Cardiac muscle cell (in vitro differentiated cells and primary cell): ENCODE measurements around the gene PRG2. TPM values are rescaled to one million over a fixed set of nuclear protein-coding genes. Genes with fewer than 3 reads are reported as not detected.

Experiments used
- DNase-seq, 2 donors: peaks; one replicate each; pipeline versions ENCODE4 v3.0.0 to v3.0.0-alpha.2; 2010 to 2017; ENCODE audit warnings: low read depth in 1 of 2, low spot score in 1 of 2
- H3K27ac ChIP-seq: fragments of 200-600 bp; sonication (generic); 2 replicates; pipeline ENCODE4 v1.5.1; 2016
- H3K27me3 ChIP-seq: fragments of 200-600 bp; sonication (generic); 2 replicates; pipeline ENCODE4 v1.6.0; 2016; ENCODE audit warnings: control low read depth
- H3K36me3 ChIP-seq: fragments of 200-600 bp; sonication (generic); 2 replicates; pipeline ENCODE4 v1.5.1; 2016; ENCODE audit warnings: control low read depth
- H3K4me1 ChIP-seq: fragments of 200-600 bp; sonication (generic); 2 replicates; pipeline ENCODE4 v1.8.1; 2017; ENCODE audit warnings: low read depth, mild to moderate bottlenecking, mixed run types
- H3K4me3 ChIP-seq: fragments of 200-600 bp; sonication (generic); 2 replicates; pipeline ENCODE4 v1.5.1; 2016; ENCODE audit warnings: mild to moderate bottlenecking
- H3K9me3 ChIP-seq: fragments of 200-600 bp; sonication (generic); 2 replicates; pipeline ENCODE4 v1.5.1; 2017; ENCODE audit warnings: low read depth, mild to moderate bottlenecking, control low read depth
- CTCF ChIP-seq: IDR thresholded peaks from 2 replicates; pipeline ENCODE4 v1.5.1; 2012; ENCODE audit warnings: low read depth, mild to moderate bottlenecking, low read length
- polyA plus RNA-seq: library from polyadenylated mRNA; unstranded; fragments of >200 nt; fragmentation: Nextera tagmentation; extraction: Ambion mirVana; gene quantifications from 2 replicates; pipeline ENCODE4 v1.2.1, GENCODE V29; 2016
- total RNA-seq: library from RNA; depleted of rRNA; stranded (reverse); fragments of >200 nt; gene quantifications from 2 replicates; pipeline ENCODE4 v1.2.3, GENCODE V29; 2016

Gene PRG2
- total and polyA plus RNA-seq, 2 experiments from 2014 or later = not detected

DNA sequence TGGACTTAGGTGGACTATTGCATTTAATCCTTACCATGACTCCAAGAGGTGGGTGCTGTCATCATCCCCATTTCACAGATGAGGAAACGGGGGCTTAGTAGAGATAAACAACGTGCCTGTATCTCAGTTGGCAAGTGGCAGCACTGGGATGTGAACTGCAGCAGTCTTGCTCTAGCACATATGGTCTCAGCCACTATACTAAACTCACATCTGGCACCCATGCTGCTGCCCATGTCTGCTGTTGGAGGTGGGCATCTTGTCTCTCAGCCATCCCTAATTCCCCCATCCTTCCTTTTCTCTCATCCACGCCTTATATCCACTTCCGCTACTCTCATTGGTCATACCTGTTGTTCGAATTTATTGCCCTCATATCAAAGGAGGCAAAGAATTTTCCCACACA lies 13.3 kb downstream of the PRG2 start:
- no peak for TF ChIP-seq CTCF
- H3K9me3 ChIP-seq = no peaks in the 10 kb centered on the region
- H3K27ac ChIP-seq = no peak overlapping the region
- no peak overlapping the region for H3K4me3 ChIP-seq
- no peaks in the 10 kb centered on the region for H3K27me3 ChIP-seq
- H3K36me3 ChIP-seq = no peaks in the 10 kb centered on the region
- no peak for DNase-seq
- no peaks in the 10 kb centered on the region for H3K4me1 ChIP-seq

DNA sequence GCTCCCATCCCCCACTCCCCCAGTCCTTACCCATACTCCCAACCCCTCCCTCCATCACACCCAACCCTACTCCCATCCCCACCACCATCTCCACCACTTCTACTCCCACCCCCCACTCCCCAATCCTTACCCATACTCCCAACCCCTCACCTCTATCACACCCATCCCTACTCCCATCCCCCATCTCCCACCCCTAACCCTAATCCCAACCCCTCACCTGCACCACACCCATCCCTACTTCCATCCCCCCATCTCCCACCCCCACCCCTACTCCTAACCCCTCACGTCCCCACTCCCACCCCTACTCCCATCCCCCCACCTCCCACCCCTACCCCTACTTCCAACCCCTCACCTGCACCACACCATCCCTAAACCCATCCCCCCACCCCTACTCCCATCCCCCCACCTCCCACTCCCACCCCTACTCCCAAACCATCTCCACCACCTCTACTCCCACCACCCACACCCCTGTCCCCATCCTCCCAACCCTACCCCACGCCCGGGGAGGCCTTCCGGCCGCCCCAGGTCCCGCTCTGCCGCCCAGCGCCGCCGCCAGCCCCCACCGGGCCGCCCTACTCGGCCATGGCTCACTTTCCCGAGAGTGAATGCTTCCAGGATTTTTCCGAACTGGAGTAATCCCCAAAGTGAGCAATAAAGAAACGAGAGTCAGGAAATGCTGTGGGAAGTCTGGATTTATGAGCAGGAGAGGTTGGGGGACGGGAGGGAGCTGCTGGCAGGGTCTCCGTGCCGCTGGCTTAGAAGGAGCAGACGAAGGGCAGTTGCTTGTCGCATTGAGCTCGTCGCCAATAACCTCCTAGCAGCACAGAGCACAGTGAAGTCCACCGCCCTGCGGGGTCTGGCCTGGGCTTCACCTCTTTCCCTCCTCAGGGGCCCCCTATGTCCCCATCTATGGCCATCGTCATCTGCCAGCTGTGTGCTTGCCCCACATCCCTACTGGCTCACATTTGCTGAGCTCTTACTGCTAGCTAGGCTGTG lies 14.1 kb downstream of the PRG2 start:
- H3K27ac ChIP-seq = no peak overlapping the region
- H3K36me3 ChIP-seq = no peaks in the 10 kb centered on the region
- H3K4me1 ChIP-seq = no peaks in the 10 kb centered on the region
- no peaks in the 10 kb centered on the region for H3K27me3 ChIP-seq
- no peaks in the 10 kb centered on the region for H3K9me3 ChIP-seq
- no peak for TF ChIP-seq CTCF
- no peak for DNase-seq
- no peak overlapping the region for H3K4me3 ChIP-seq

GRCh38 chr11:57375490-57375889 lies 15.0 kb downstream of the PRG2 start:
- no peak for TF ChIP-seq CTCF
- no peaks in the 10 kb centered on the region for H3K4me1 ChIP-seq
- H3K27ac ChIP-seq = no peak overlapping the region
- H3K9me3 ChIP-seq = no peaks in the 10 kb centered on the region
- no peak for DNase-seq
- H3K4me3 ChIP-seq = no peak overlapping the region
- H3K27me3 ChIP-seq = no peaks in the 10 kb centered on the region
- H3K36me3 ChIP-seq = no peaks in the 10 kb centered on the region

DNA sequence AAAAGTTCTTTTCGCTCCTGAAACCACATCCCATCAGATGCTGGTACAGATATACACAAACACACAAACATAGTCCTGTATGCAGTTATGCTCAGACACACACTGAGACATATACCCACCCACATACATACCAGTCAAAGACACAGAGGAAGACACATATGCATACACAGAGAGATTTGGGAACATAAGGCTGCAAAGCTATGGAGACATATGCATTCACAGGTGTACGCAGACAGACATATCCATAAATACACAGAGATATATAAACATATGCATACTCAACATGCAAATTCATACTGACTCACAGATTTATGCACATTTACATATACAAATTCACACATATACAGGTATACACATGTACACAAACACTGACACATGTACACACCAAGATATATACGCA lies 15.5 kb downstream of the PRG2 start:
- no peak overlapping the region for H3K27ac ChIP-seq

GRCh38 chr11:57373146-57373545 lies 17.3 kb downstream of the PRG2 start:
- Histone ChIP-seq H3K27ac (no peak overlapping the region), H3K4me3 (no peak overlapping the region), H3K36me3 (no peaks in the 10 kb centered on the region), H3K27me3 (no peaks in the 10 kb centered on the region), H3K9me3 (no peaks in the 10 kb centered on the region), H3K4me1 (no peaks in the 10 kb centered on the region)
- DNase-seq = peak in 1 of 2 donors; percentile 33
- TF ChIP-seq CTCF = no peak

More for the DNA sequence above, 15.5 kb downstream of the PRG2 start:
- Histone ChIP-seq H3K9me3 (no peaks in the 10 kb centered on the region), H3K36me3 (no peaks in the 10 kb centered on the region), H3K27me3 (no peaks in the 10 kb centered on the region), H3K4me3 (no peak overlapping the region), H3K4me1 (no peaks in the 10 kb centered on the region)
- no peak for DNase-seq
- TF ChIP-seq CTCF = no peak
